DMS153 (cell line): ENCODE results near the gene PIGR.

ENCODE experiments used
- DNase-seq: peaks from one replicate; lab custom pipeline; 2025; lab: John Stamatoyannopoulos, UW

PIGR gene

GRCh38 chr1:206890125-206891060 is 55.9 kb downstream of the PIGR start:
- DNase-seq: no peak

GRCh38 chr1:206887701-206888100 is 58.6 kb downstream of the PIGR start:
- no peak for DNase-seq

GRCh38 chr1:206886831-206887230 is 59.4 kb downstream of the PIGR start:
- no peak for DNase-seq

DNA sequence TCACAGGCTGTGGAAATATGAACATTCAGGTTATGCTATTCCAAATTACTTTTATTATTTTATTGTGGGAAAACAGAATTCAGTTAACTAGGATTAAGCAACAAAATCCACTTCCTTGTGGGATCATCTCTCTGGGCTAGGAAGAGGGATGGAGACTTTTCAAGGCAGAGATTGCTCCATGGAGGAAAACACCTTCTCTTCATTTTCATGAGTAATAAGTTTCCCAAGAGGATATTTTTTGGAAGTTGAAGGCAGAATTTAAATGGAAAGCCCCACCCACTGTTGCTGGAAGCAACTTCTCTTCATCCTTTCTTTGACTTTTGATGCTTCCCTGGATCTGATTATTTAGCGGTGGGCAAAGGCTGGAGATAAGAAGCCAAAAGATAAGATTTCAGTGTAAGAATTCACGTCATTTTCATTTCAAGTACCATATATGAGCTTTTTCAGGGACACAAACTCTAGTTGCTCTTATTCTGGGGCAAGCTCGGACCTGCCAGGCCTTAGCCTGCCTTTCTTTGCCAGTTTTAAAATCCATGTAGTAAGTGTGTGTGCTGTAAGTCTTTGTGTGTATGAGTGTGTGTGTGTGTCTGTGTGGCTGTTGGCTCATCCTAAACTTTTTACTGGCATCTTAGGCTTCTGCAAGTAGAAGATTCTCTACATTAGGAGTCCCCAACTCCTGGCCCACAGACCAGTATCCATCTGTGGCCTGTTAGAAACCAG is 60.8 kb downstream of the PIGR start:
- no peak for DNase-seq

- no peak for DNase-seq
Observed at GRCh38 chr1:206883876-206884275, 62.4 kb downstream of the PIGR start.

DNA sequence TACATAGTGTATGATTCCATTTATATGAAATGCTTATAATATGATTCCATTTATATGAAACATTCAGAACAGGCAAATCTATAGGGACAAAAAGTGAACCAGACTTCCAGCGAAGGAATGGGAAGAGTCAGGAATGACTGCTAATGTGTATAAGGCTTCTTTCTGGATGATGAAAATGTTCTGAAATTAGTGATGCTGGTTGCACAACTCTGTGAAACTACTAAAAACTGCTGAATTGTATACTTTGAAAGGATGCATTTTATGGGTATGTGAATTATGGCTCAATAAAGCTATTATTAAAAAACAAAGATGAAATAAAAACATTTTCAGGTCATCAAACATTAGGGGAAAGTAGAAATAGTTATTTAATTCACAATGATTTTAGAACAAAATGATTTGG is 63.1 kb downstream of the PIGR start:
- DNase-seq: no peak

DNA sequence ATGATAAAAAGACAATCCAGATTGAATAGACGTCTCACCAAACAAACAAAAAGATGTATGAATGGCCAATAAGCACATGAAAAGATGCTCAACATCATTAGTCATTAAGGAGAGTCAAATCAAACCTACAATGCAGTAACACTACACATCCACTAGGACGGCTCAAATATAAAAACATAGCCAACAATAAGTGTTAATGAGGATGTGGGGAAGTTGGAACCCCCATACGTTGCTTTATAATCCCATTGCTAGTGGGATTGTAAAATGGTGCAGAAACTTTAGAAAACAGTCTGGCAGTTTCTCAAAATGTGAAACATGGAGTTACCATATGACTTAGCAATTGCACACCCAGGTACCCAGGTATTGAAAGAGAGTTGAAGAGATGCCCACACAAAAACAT is 63.7 kb downstream of the PIGR start:
- DNase-seq: no peak

DNA sequence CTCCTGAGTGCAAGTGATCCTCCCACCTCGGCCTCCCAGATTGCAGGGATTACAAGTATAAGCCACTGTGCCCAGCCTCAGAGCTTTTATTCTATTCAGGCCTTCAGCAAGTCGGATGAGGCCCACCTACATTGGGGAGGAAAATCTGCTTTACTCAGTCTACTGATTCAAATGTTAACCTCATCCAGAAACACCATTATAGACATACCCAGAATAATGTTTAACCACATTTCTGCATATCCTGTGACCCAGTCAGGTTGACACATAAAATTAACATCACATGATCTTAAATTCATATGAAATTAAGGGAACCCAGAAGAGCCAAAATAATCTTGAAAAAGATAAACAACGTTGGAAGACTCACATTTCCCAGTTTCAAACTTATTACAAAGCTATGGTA is 66.0 kb downstream of the PIGR start:
- no peak for DNase-seq
